Stimulated activated CD8-positive, alpha-beta memory T cell treated with anti-CD3 and anti-CD28 coated beads, Interleukin-2, amount 100 ng/mL, for 1 hour (primary cell): ENCODE measurements around the gene RBM19.

Source experiments
- DNase-seq, 2 donors: peaks; one replicate each; pipeline ENCODE4 v3.0.0-alpha.2; 2020; ENCODE audit warnings: low read depth in 2 of 2

The RBM19 gene

GRCh38 chr12:113855998-113856397, 110.1 kb downstream of the RBM19 start:
- no peak for DNase-seq

- no peak for DNase-seq
Measured at GRCh38 chr12:113854385-113855142, 111.6 kb downstream of the RBM19 start.

- no peak for DNase-seq
Measured at GRCh38 chr12:113853491-113853890, 112.6 kb downstream of the RBM19 start.

- no peak for DNase-seq
Measured at GRCh38 chr12:113852695-113853490, 113.2 kb downstream of the RBM19 start.

- no peak for DNase-seq
Measured at GRCh38 chr12:113852264-113852663, 113.9 kb downstream of the RBM19 start.

- no peak for DNase-seq
Measured at GRCh38 chr12:113850309-113851056, 115.6 kb downstream of the RBM19 start.

GRCh38 chr12:113847856-113848255, 118.3 kb downstream of the RBM19 start:
- no peak for DNase-seq

- DNase-seq = no peak
Measured at GRCh38 chr12:113846883-113847755, 119.0 kb downstream of the RBM19 start.

GRCh38 chr12:113845900-113846674, 120.0 kb downstream of the RBM19 start:
- DNase-seq = no peak

GRCh38 chr12:113844495-113845210, 121.5 kb downstream of the RBM19 start:
- no peak for DNase-seq

GRCh38 chr12:113842699-113843098, 123.4 kb downstream of the RBM19 start:
- no peak for DNase-seq

- DNase-seq = no peak
Measured at GRCh38 chr12:113841786-113842185, 124.3 kb downstream of the RBM19 start.

- no peak for DNase-seq
Measured at GRCh38 chr12:113840401-113841042, 125.6 kb downstream of the RBM19 start.

GRCh38 chr12:113838896-113839295, 127.2 kb downstream of the RBM19 start:
- no peak for DNase-seq

- no peak for DNase-seq
Measured at GRCh38 chr12:113837528-113838296, 128.4 kb downstream of the RBM19 start.

GRCh38 chr12:113837084-113837483, 129.0 kb downstream of the RBM19 start:
- no peak for DNase-seq

- DNase-seq = no peak
Measured at GRCh38 chr12:113835896-113836295, 130.2 kb downstream of the RBM19 start.

- no peak for DNase-seq
Measured at GRCh38 chr12:113835433-113835832, 130.7 kb downstream of the RBM19 start.

- no peak for DNase-seq
Measured at GRCh38 chr12:113833422-113833821, 132.7 kb downstream of the RBM19 start.
